Testis (tissue), 2 donors: Measurements from ENCODE around the gene APBA1.

Experiments
- CTCF ChIP-seq, 3 experiments: fragments of 450-650 bp in 2 of 3; fragments of 200-600 bp in 1 of 3; sonication (generic) in 1 of 3; IDR thresholded peaks; one replicate each; pipeline ENCODE4 v1.5.1; 2016 to 2019; ENCODE audit warnings: antibody characterized with exemption in 3 of 3, mild to moderate bottlenecking in 2 of 3, moderate library complexity in 1 of 3
- POLR2A ChIP-seq: fragments of 450-650 bp; IDR thresholded peaks from one replicate; pipeline ENCODE4 v1.6.1; 2017; ENCODE audit warnings: antibody characterized with exemption, mild to moderate bottlenecking, moderate library complexity

- TF ChIP-seq CTCF (IDR thresholded peaks at IDR 0.05) (no peak), POLR2A (no peak)
These were observed 176.9 kb downstream of the APBA1 start for GRCh38 chr9:69495296-69495695.
